Aorta (tissue), 5 donors: Measurements from ENCODE around the gene NCS1. TPM values are rescaled to one million over a fixed set of nuclear protein-coding genes. Genes with fewer than 3 reads are reported as not detected.
A peak's percentile ranks its signal among the peaks of the same experiment; 100 is the strongest.

Experiments
- ATAC-seq: fragments of 200-7000 bp; cut with Tn5 transposase; one replicate; pipeline ENCODE4 v1.9.1; 2022; ENCODE audit warnings: moderate library complexity; ENCODE audit not compliant: low FRiP score
- DNase-seq, 2 donors: peaks; one replicate each; pipeline ENCODE4 v3.0.0-alpha.2; 2020
- H3K27ac ChIP-seq, 2 donors: one replicate each; pipeline ENCODE4 v1.5.1; 2013; ENCODE audit warnings: low read length in 2 of 2, mild to moderate bottlenecking in 2 of 2, moderate library complexity in 2 of 2, control low read depth in 1 of 2, inconsistent platforms in 1 of 2, low read depth in 1 of 2
- H3K27me3 ChIP-seq, 2 donors: one replicate each; pipeline ENCODE4 v1.6.1; 2013; ENCODE audit warnings: control low read depth in 1 of 2, low read length in 1 of 2, mild to moderate bottlenecking in 1 of 2, moderate library complexity in 1 of 2; ENCODE audit not compliant: insufficient read depth in 2 of 2, control insufficient read depth in 1 of 2
- H3K36me3 ChIP-seq, 2 donors: one replicate each; pipeline ENCODE4 v1.6.1; 2013; ENCODE audit warnings: control low read depth in 1 of 2, low read length in 1 of 2, mild to moderate bottlenecking in 1 of 2; ENCODE audit not compliant: insufficient read depth in 2 of 2, control insufficient read depth in 1 of 2
- H3K4me1 ChIP-seq, 2 donors: one replicate each; pipeline ENCODE4 v1.6.1; 2013; ENCODE audit warnings: low read length in 2 of 2, control low read depth in 1 of 2, mild to moderate bottlenecking in 1 of 2, moderate library complexity in 1 of 2; ENCODE audit not compliant: insufficient read depth in 2 of 2, control insufficient read depth in 1 of 2
- H3K4me3 ChIP-seq, 2 donors: one replicate each; pipeline ENCODE4 v1.5.1; 2013; ENCODE audit warnings: low read length in 2 of 2, control low read depth in 1 of 2, mild to moderate bottlenecking in 1 of 2
- H3K9me3 ChIP-seq: one replicate; pipeline ENCODE4 v1.6.1; 2013; ENCODE audit warnings: mild to moderate bottlenecking, low read length; ENCODE audit not compliant: control insufficient read depth
- WGBS, 2 donors: extraction: QIAGEN DNeasy Blood & Tissue Kit; methylation state at CpG; one replicate each; pipeline ENCODE4 v1.1.7; 2013; 5-methylcytosine and 5-hydroxymethylcytosine counted together
- intact Hi-C, 2 donors: fragments of 100-400 bp; cut with DNase I; formaldehyde crosslinking; loops; one replicate each; pipeline versions ENCODE4 v1.14.2 to v1.15.0; 2022
- polyA plus RNA-seq, 2 donors: library from polyadenylated mRNA; stranded (reverse); fragments of 200-250 nt; gene quantifications; one replicate each; pipeline ENCODE4 v1.2.3, GENCODE V29; 2013
- total RNA-seq, 2 donors: library from RNA; stranded (reverse); fragmentation: NEBNext Ultra II Directional; extraction: Animal tissue kit (Norgen Biotek cat#: 25700); gene quantifications; one replicate each; pipeline ENCODE4 v1.2.1, GENCODE V29; 2021
- donor health status: healthy with polysubstance abuse.
- donor health status: Bipolar disorder and iron deficiency.
- donor health status: DM: no; HTN: no; CAD: no.
- donor health status: DM: no; HTN: no; CAD: no.
- donor health status: DM: yes; HTN: yes; CAD: no.

Gene NCS1
- total and polyA plus RNA-seq, 4 donors: 21.3 to 171 (median 47.4) TPM

DNA sequence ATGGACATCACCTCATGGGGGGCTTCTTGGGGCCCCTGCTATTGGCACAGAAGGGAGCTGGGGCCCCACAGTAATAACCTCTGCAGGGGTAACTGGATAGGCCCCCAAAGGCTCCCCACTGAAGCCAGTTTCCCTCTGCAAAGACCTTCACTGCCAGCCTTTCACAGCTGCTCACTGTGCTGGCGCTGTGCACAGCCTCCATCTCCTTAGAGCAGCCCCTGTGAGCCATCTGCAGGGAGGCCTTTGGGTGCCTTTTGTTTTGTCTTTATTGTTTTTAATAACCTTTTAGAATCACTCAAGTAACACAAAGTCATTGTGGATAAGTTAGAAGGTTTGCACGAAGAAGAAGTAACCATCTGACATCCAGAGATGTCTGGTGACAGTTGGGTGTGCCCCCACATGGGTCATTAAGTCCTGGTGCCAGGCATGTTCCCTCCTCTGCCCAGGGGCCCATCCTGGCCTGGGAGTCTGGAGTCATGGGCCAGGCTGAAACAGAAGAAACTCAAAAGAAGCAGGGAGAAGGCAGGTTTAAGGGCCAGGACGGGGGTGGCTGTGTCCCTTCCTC lies 42.7 kb downstream of the NCS1 start:
- 40 to 55% methylated on average over 3 of the region's 3 CpGs for WGBS, 2 donors
- ATAC-seq: no peak
- intact Hi-C loops: loop anchor here in 1 of 2 donors (5.0 kb wide), 1 partner anchor 43 kb away; the partner anchor contains the start of gene NCS1

DNA sequence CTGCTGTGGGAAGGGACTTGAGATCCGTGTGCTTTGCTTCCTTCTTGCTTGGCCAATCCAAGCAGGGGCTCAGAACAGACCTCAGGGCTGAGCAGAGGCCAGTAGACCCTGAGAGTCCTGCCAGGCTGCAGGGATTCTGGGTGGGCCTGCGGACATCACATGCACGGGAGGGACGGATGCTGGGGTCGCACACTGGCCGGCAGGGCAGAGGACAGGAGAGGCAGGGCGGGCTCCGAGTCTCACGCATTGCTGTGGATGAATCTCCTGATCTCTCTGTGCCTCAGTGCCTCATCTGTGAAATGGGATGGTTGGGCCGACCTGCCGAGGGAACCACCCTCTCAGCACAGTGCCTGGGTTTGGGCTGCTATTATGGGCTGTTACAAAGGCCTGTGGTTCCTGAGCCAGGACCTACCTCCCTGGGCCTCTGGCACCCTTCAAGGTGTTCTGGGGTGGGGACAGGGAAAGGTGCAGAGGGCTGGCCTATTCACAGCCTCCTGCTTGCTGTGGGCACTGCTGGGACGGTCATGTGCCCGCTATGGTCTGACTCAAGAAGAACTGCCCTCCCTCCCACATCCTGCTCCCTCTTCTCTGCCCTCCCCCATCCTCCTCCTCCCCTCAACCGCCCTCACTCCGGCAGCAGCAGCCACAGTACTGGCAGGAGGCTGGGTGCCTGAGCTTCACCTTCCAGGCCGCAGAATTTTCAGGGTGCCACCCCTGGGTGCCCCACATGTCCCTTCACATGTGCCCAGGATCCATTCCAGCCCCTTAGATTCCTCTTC lies 43.3 kb downstream of the NCS1 start:
- WGBS, 2 donors: 66 to 73% methylated on average over 16 of the region's 16 CpGs
- intact Hi-C loops: no loop called here
- Histone ChIP-seq H3K9me3 (no peaks in the 10 kb centered on the region), H3K27me3 (no peaks in the 10 kb centered on the region), H3K4me3 (no peak overlapping the region), H3K36me3 (peaks cover 0 to 4% of the 10 kb centered on the region in 2 donors), H3K27ac (no peak overlapping the region), H3K4me1 (no peaks in the 10 kb centered on the region)
- DNase-seq: peak in 1 of 2 donors; percentile 59
- ATAC-seq: no peak

More for the DNA sequence above, 42.7 kb downstream of the NCS1 start:
- Histone ChIP-seq H3K4me3 (no peak overlapping the region), H3K9me3 (no peaks in the 10 kb centered on the region), H3K36me3 (peaks cover 0 to 4% of the 10 kb centered on the region in 2 donors), H3K27ac (no peak overlapping the region), H3K4me1 (no peaks in the 10 kb centered on the region), H3K27me3 (no peaks in the 10 kb centered on the region)
- DNase-seq: peak in 1 of 2 donors; percentile 21

DNA sequence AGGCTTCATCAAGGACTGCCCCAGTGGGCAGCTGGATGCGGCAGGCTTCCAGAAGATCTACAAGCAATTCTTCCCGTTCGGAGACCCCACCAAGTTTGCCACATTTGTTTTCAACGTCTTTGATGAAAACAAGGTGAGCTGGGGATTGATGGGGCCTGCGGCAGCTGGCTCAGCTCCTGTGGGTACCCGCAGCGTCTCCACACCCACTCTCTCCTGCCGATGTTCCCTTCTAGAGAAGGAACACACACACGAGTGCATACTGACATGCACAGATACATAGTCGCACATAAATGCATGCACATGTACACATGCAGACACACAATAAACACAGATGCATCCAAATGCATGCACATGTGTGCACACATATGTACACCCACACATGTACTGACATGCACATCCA lies 45.6 kb downstream of the NCS1 start:
- Histone ChIP-seq H3K27ac (no peak overlapping the region), H3K4me1 (no peaks in the 10 kb centered on the region), H3K4me3 (no peak overlapping the region), H3K27me3 (no peaks in the 10 kb centered on the region), H3K36me3 (peaks cover 0 to 4% of the 10 kb centered on the region in 2 donors), H3K9me3 (no peaks in the 10 kb centered on the region)
- DNase-seq (no peak), ATAC-seq (no peak)
- WGBS, 2 donors: 84 to 86% methylated on average over 10 of the region's 10 CpGs
- intact Hi-C loops: no loop called here

DNA sequence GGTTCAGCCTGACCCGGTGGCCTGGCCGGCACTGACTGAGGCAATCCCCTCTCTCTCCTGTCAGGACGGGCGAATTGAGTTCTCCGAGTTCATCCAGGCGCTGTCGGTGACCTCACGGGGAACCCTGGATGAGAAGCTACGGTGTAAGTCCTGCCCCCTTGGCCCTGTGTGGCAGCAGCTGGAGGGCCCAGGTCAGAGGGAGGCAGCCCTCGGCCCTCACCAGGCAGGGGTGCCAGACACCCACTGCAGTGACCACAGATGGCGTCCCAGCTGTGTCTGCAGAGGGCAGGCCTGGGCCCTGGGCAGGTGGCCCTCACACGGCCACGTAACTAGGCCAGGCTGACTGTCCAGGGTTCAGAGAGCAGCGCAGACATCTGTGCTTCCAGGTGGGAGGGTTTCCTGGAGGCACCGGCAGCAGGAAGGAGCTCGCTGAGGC lies 47.5 kb downstream of the NCS1 start:
- Histone ChIP-seq H3K27me3 (no peaks in the 10 kb centered on the region), H3K9me3 (no peaks in the 10 kb centered on the region), H3K27ac (no peak overlapping the region), H3K4me1 (no peaks in the 10 kb centered on the region), H3K4me3 (no peak overlapping the region), H3K36me3 (peaks cover 0 to 4% of the 10 kb centered on the region in 2 donors)
- DNase-seq (peak in 1 of 2 donors; percentile 36), ATAC-seq (peak; percentile 55)
- WGBS, 2 donors: 80 to 83% methylated on average over 16 of the region's 16 CpGs
- intact Hi-C loops: no loop called here

DNA sequence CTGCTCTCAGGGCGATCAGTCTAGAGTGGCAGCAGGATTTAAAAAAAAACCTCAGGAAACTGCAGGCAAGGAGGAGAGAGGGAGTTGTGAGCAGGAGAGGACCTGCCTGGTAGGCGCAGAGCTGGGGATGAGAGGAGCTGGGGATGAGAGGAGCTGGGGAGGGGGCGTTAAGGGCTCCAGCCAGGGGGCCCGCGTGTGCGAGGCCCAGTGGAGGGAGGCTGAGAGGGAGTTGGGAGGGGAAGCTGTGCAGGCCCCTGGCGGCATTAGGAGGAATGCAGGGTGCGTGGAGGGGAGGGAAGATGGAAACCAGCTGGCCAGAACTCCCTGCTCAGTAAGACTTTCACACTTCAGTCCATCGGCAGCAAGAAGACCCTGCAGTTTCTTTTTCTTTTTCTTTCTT lies 48.1 kb downstream of the NCS1 start:
- Histone ChIP-seq H3K27me3 (no peaks in the 10 kb centered on the region), H3K9me3 (no peaks in the 10 kb centered on the region), H3K27ac (no peak overlapping the region), H3K4me3 (no peak overlapping the region), H3K4me1 (no peaks in the 10 kb centered on the region), H3K36me3 (peaks cover 0 to 4% of the 10 kb centered on the region in 2 donors)
- intact Hi-C loops: no loop called here
- DNase-seq (peak in 1 of 2 donors; percentile 40), ATAC-seq (no peak)
- WGBS, 2 donors: 13 to 18% methylated on average over 9 of the region's 9 CpGs

DNA sequence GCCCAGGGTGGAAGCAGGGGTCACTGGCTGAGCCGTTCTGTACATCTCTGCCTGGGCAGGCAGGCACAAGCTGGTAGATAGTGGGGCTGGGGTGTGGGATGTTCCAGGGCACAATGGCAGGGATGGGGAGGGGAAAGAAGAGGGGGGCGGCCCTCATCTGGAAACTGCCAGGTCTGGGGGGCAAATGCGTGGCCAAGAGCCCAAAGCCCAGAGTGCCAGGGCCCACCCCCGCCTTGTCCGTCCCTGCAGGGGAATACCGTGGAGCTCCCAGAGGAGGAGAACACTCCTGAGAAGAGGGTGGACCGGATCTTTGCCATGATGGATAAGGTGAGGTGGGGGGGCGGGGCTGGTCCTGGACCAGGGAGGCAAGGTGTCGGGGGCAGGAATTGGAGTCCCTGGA lies 50.6 kb downstream of the NCS1 start:
- Histone ChIP-seq H3K9me3 (peaks cover 4% of the 10 kb centered on the region), H3K27ac (no peak overlapping the region)
- intact Hi-C loops: no loop called here

DNA sequence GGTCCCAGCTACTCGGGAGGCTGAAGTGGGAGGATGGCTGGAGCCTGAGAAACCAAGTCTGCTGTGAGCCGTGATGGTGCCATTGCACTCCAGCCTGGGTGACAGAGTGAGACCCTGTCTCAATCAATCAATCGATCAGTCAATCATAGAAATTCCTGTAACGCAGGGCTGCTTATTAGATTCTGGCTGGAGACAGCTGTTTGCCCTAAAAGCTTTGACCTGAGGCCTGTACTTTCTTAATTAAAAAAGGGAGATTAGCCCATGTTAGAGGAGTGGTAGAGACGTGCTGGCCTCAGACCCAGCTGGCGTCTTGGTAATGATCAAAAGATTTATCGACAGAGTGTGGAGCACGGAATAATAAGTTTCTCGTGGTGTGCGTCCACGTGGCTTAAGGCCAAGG lies 52.9 kb downstream of the NCS1 start:
- Histone ChIP-seq H3K4me3 (no peak overlapping the region), H3K27ac (no peak overlapping the region), H3K36me3 (peaks cover 2 to 3% of the 10 kb centered on the region in 2 donors), H3K4me1 (no peaks in the 10 kb centered on the region), H3K27me3 (no peaks in the 10 kb centered on the region), H3K9me3 (peaks cover 5% of the 10 kb centered on the region)
- intact Hi-C loops: no loop called here
- ATAC-seq (no peak), DNase-seq (no peak)
- 83 to 92% methylated on average over 11 of the region's 11 CpGs for WGBS, 2 donors

More for the DNA sequence above, 50.6 kb downstream of the NCS1 start:
- no peak for ATAC-seq
- 81 to 95% methylated on average over 9 of the region's 9 CpGs for WGBS, 2 donors
- no peak overlapping the region for H3K4me3 ChIP-seq
- H3K36me3 ChIP-seq: peaks cover 2 to 6% of the 10 kb centered on the region in 2 donors
- H3K4me1 ChIP-seq: no peaks in the 10 kb centered on the region
- no peaks in the 10 kb centered on the region for H3K27me3 ChIP-seq
- peak in 1 of 2 donors; percentile 26 for DNase-seq

DNA sequence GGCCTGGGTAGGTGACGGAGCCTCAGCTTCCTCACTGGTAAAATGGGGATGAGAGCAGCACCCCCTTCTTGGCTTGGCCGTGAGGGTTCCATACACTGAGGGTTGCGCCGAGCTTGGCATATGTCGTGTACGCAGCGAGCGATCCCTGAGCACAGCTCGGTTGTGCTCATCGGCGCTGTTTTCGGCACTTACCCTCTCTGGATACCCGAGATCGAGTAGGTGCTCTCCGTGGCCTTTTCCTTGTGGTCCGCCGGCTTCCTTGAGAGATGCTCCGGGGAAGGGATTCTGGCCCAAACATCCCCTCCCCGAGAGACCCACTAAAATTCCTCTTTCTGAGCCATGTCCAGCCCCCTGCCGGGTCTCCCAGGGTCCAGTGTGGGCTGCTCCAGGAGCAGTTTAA lies 53.4 kb downstream of the NCS1 start:
- Histone ChIP-seq H3K27ac (no peak overlapping the region), H3K9me3 (peaks cover 5% of the 10 kb centered on the region), H3K4me3 (no peak overlapping the region), H3K27me3 (no peaks in the 10 kb centered on the region), H3K36me3 (peaks cover 2 to 3% of the 10 kb centered on the region in 2 donors), H3K4me1 (no peaks in the 10 kb centered on the region)
- 97% methylated on average over 20 of the region's 20 CpGs for WGBS, 2 donors
- ATAC-seq: no peak
- peak; percentile 24 to 28 for DNase-seq
- intact Hi-C loops: no loop called here

DNA sequence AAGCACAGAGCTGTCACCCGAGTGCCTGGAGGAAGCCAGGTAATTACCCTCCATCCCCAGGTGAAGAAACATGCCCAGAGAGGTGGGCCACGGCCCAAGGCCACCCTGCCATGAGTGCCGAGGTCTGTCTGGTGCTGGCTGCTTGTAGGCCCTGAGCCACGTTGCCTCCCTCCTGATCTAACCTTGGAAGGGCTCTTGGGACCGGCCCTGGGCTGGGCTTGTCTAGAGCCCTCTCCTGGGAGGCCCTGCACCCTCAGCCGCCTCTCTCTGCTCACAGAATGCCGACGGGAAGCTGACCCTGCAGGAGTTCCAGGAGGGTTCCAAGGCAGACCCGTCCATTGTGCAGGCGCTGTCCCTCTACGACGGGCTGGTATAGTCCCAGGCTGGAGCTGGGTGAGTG lies 53.9 kb downstream of the NCS1 start:
- Histone ChIP-seq H3K4me3 (no peak overlapping the region), H3K4me1 (no peaks in the 10 kb centered on the region), H3K27me3 (no peaks in the 10 kb centered on the region), H3K36me3 (peaks cover 2 to 3% of the 10 kb centered on the region in 2 donors), H3K9me3 (peaks cover 5% of the 10 kb centered on the region), H3K27ac (no peak overlapping the region)
- peak; percentile 28 to 49 for DNase-seq
- peak; percentile 48 for ATAC-seq
- intact Hi-C loops: no loop called here
- 95 to 97% methylated on average over 12 of the region's 12 CpGs for WGBS, 2 donors
